Stimulated activated CD4-positive, alpha-beta T cell treated with anti-CD3 and anti-CD28 coated beads, TNF-alpha, amount 100 ng/mL, for 48 hours (primary cell): ENCODE measurements around the gene PPFIA2.

ENCODE experiments used
- DNase-seq, 3 donors: peaks; one replicate each; pipeline ENCODE4 v3.0.0-alpha.2; 2020; ENCODE audit warnings: low read depth in 3 of 3

The PPFIA2 gene

DNA sequence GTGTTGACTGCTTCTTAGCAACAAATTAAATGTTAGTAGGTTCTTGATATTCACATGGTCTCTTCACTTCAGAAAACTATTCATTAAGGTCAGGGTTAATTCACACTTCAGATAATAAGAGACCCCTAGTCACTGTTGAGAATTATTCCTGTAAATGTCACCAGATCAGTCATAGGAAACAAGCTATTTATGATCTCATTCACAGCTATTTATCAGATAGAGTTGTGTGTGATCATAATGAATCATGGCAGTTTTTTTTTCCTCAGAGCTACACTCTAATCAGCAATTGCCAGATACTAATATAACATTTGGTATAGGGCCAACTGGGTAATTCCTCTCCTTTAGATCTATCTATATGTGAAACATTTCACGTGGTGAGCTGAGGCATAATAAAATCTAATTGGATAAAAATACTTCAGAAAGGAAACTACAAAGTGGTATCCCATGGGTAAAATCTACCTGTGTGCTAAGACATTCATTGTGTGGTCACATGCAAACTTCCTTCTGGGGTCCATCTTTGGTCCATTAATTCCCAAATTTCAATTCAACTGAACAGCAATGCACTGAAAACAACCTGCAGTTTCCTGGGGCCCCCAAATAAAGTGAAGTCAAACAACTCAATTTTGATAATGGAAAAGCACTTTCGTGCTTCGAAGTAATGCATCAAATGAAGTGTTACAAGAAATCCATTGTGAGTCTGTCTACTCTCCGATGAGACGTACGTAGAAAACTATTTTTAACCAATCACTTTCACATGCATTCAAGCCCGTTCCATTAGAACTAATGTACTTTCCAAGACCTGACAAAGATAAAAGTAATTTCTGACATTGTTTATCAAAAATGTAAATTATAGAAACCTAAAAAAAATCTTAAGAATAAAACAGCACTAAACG is 484.3 kb downstream of the PPFIA2 start:
- no peak for DNase-seq

DNA sequence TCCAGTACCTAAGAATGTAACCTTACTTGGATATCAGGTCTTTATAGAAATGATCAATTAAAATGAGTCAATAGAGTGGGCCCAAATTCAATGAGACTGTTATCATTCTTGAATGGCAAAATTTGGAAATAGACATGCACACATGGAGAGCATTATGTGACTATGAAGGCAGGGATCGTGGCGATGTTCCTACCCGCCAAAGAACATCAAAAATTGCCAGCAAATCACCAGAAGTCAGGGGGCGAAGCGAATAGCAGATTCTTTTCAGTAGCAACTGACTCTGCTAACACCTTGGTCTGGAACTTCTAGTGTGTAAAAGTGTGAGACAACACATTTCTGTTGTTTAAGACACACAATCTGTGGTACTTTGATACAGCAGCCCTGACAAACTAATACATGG is 488.8 kb downstream of the PPFIA2 start:
- no peak for DNase-seq

DNA sequence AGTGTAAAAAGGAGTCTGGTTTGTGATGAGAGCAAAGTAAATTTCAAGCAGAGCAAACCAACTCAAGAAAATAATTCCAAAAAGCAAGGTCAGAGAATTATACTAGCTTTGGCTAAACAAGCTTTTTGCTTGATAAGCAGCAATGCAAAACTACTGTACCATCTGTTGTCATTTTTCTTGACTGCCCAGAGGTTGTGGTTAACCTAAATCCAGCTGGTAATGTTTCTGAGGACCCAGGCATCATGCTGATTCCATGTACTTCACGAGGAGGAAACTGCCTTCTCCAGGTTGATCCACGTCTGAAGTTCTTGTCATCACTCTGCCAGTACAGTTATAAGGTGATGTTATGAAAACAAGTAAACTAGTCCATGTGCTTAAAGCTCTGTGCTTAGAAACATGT is 496.1 kb downstream of the PPFIA2 start:
- DNase-seq = no peak

DNA sequence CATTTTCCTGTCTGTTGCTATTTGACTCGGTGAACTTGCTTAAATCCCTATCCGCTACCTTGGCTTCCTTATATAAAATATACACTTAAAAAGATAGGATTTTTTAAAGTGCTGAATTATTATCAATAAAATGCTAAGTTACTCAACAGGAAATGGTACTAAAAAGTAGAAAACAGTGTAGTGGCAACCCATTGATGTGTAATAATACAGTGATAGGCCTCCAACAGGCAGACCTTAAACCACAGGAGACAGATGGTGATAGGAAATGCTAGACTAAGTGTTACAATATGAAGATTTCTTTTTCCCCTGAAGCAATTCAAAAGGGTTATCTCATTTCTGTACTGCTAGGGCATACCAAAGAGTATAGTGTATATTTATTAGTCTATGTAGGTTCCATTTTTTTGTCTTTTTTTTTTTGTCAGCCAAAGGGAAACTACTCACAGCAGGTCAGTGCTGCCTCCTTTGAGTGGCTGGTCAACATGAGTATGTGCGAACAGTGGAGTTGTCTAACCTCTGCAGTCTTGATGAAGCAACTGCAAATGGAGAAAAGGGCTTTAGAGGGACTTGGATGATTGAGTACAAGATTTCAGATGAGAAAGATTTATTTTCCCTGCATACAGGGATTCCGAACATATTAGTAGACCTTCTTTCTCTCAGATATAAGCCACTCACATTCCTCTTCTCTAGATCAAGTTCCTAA is 497.5 kb downstream of the PPFIA2 start:
- DNase-seq = no peak

DNA sequence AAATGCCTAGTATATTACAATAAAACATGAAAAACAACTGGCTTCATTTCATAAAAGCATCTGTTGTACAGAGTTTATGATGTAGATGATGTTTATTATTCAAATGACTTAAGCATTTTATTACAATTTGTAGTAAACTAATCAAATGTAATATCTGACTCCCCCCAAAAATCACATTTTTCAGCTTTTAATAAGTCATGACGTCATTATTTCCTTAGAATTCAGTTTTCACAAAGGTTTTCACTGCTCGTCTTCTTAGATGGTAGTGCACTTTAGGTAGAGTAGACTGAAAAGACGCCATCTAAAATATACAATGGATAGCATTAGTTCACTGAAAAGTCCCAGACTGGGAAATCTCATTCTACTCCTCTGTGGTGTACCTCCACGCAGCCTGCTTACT is 499.8 kb downstream of the PPFIA2 start:
- no peak for DNase-seq

DNA sequence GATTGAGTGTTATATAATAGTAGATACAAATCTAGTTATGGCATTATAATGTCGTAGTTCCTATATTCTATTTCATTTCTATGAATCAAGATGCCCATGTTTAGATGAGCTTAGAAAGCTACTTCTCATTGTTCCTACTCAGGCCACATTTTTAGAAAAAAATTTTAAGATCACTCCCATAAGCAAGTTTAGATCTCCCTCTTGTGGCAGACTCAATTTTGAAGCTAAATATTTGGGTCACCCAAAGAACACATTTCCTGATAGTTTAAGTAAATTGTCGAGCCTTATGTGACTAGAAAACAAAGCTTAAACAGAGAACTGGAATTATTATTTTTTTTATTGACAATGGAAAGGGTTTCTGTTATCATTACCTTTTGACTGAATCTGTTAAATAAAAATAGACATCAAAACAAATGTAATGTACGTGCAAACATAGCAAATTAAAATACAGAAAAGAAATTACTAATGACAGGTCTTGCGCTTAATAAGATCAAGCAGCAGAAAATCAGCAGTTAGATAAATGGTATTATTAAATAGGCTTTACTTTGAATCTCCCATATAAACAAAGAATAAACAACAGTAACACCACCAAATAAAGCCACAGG is 501.1 kb downstream of the PPFIA2 start:
- DNase-seq = no peak

DNA sequence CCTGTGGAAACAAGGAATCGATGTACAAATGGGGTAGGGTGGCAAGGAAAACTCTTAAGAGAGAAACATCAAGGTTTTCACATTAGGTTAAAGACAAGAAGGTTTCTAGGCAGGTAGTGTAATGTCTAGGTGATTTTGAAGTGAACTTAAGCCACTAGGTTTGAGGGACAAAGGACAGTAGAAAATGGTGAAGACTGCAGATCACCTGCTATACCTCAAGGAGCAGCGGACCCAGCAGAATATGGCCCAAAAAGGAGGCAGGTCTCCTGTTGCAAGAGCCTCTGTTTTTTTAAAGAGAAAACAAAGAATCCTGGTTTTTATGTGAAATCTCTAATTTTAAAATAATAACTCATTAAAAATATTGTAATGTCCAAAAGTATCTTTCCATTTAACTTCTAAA is 503.2 kb downstream of the PPFIA2 start:
- DNase-seq = no peak

DNA sequence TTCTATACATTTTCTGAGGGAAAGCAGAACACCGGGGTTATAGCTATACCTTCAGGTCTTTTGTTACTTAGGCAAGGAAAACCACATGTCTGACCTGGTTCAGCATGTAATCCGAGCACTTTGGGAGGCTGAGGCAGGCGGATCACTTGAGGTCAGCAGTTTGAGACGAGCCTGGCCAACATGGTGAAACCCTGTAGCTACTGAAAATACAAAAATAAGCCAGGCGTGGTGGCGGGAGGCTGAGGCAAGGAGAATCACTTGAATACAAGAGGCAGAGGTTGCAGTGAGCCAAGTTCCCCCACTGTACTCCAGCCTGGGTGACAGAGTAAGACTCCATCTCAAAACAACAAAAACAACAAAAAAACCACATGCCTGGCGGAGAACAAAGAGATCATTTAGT is 503.7 kb downstream of the PPFIA2 start:
- DNase-seq = no peak

DNA sequence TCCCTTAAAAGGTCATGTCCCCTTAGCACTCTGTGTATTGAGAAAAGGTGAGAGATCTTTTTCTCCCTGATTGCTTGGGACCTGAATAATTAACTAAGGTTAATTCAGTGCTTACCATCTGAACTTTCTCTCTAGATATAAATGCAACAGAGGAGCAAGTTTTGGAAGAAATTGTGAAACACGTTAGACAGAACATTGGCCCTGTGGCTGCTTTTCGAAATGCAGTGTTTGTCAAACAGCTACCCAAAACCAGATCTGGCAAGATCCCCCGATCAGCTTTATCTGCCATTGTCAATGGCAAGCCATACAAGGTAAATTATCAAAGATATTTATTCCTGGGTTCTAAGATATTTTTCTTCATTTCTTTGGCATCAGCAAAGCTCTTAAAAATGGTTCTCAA is 505.8 kb downstream of the PPFIA2 start:
- no peak for DNase-seq

DNA sequence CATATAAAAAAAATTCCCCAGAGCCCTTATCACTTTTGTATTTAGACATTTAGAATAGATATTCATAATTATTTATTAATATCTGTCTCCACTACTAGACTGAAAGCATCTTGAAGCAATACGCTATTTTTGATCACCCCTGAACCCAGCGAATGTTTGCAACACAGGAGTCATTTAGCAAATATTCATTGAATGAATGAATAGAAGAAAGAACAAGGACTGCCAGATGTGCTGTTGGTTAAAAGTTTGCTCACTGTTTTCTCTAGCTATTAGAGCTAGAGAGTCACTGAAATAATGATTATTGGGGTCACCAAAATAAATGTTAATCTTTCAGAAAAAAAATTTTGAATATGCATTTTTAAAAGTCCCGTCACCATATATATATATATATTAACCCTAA is 506.9 kb downstream of the PPFIA2 start:
- DNase-seq = no peak

DNA sequence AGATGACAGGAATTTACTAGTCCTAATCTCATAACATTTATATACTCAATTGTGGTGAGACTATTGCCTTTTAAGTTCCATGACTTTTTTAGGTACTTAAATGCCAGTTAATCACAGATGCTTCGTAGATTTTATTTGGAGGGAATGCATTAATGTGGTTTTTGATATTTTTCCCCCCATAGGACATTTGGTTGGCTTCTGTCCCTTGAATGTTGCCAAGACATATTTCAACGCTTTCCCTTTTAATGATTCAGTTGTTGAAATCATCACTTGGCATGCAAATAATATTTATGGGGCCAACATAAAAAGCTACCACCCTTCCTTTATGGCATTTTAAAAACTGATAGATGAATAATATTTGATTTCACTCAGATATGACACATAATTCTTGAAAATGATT is 509.2 kb downstream of the PPFIA2 start:
- no peak for DNase-seq

DNA sequence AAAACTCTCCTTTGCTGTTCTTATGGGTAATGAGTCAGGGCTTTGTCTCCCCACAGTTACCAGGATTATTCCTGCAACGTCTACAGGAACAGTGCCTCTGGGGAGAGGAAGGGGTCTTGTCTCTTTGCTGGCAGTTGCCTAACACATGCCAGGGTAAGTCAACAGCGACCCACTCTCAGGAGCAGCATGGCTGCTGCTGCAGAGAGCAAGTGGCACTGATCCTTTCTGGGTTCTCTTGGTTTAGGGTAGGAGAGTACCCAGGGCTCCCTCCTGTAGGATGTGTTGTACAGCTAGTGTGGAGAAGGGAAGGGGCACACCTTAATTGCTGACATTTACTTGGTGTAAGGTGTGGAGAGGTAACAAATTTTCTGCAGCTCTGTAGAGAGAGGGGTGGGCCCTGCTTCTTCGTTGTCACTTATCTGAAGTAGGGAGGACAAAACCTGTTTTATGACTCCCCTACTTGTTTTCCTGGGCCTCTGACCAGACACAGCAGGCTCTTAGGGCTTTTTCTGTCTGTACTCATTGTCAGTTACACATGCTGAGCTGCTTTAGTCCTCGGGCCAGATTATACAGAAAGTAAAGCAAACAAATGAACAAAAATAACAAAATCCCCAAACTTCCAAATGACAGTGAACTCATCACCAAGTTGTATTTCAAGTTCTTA is 513.1 kb downstream of the PPFIA2 start:
- DNase-seq = no peak

DNA sequence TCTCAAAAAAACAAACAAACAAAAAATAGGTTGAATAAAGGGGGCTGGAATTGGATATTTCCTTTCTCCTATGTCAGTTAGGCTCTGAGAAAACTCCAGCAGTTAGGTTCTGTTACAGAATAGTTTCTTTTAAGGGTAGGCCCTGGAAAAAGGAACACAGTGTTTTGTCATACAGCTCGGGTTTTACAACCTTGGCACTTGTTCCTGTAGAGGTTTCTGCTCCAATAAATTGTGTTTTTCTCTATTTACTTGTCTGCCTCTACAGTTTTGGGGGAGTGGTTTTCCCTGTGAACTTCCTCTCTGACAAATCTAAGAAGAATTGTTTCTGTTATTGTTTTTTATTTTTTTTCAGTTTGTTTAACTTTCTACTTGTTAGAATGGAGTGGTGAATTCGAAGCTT is 513.7 kb downstream of the PPFIA2 start:
- DNase-seq = no peak

DNA sequence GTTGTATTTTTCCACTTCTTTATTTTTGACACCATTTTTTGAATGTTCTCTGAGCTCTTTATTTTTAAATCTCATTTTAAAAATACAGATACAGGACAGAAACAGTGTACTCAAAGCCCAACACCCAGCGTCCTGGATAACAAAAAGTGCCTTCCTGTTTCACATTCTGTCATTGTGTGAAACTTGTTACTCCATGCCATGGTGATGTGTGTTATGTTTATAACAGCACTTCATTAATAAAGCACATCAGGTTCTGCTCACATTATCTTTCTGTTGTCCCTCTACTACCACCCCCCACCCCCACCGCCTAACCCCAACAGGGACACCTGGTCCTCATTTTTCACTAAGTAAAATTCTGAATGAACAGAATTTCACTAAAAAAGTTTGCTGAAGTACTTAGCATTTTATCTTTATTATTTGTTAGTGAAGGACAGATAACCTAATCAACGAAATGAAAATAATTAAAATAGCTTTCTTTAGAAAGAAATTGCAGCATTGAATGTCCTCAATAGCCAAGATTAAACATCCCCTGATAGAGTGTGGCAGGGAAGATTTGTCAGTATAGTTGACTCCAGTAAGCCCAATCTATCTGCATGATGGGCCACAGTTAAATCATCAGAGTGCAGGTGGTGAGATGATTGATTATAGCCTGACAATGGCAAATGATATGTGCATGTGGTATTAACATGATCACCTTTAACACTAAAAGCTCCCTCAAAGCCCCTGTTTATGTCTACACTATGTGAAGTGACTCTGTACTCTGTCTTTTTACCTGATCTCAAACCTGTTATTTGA is 527.4 kb downstream of the PPFIA2 start:
- DNase-seq = no peak

DNA sequence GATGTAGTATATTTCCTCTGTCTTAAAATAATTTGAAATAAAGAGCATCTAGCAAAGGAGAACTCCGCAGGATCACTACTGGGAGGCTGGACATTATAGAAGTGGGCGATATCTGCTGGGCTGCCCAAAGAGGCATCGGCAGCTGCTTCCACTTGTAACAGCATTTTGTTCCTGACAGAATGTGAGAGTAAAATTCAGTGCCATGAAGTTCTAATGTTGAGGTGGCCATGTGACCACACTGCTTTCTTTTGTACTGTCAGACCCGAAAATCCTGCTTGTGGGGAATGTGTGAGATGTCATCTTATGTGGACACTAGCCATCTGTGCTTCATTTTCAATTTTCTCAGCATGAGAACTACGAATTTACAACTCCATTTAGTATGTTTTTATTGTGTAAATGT is 529.4 kb downstream of the PPFIA2 start:
- DNase-seq = no peak

DNA sequence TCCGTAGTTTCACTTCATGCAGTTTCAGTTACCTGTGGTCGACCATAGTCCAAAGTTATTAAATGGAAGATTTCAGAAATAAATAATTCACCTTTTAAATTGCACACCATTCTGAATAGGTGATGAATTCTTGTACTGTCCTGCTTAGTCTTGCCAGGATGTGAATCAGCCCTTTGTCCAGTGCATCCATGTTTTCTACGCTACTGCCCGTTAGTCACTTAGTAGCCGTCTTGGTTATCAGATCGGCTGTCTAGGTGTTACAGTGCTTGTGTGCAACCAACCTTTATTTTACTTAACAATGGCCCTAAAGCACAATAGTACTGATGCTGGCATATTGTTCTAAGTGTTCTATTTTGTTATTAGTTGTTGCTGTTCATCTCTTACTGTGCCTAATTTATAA is 534.5 kb downstream of the PPFIA2 start:
- DNase-seq = no peak

DNA sequence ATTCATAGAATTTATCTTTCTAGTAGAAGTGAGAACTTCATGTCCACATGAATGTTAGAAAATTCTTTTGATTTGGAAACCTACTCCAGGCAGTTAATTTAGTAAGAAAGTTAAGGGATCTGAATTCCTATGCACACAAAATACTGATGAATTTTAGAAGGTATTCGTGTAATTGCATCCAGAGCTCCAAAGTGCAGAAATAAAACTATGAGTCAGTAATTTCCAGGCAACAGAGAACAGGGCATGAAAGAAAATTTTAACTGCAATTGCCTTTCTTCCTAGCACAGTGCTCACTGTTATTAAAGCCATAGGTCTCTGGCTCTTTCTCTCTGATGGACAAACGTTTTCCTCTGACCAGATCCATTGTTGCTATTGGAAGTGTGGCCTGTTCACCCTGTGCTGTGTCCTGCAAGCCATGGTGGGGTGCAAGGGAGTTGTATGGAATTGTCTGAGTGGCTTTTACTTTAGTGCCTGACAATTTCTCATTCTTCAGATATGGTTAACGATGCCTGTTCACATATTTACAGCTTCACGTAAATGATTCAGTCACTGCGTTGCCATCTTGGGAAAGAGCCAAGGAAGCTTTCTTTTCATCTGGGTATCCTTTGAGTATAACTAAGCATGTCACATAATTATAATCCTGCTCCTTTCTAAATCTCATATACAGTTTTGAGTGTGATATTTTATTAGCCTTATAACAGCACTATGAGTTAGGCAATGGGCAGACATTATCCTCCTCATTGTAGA is 536.1 kb downstream of the PPFIA2 start:
- DNase-seq = no peak

DNA sequence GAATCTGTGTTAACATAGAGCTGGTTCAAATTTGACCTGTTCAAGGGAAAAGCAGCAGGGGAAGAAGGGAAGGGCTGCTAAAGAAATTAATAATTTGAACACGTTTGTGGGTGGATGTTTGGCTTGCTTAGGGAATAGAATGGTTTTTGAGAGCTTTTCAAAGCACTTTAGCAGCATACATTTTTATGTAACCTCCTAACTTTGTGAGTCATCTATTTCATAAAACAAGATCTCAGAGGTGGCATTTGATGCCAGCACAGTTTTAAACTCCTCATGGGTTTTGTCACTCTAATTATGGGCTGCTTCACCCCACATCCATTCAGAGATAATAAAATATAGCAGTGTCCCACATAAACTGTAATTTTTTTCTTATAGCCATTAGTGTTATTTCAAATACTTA is 537.5 kb downstream of the PPFIA2 start:
- no peak for DNase-seq

DNA sequence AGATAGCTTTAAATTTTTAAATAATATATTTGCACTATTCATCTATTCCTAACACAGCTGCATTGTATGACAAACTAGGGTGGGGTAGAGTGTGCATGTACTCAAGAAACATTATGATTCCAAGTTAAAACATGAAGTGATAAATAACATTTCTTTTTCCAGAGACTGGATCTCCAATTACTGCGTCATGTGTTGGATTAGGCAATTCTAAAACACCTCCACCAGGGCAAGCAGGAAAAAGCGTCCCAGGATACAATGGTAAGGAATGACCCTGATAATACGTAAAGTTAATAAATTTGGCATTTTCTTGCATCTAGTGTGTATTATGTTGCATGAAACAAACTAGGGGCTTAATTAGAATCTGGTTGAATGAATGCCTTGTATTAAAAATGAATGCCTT is 542.4 kb downstream of the PPFIA2 start:
- no peak for DNase-seq

DNA sequence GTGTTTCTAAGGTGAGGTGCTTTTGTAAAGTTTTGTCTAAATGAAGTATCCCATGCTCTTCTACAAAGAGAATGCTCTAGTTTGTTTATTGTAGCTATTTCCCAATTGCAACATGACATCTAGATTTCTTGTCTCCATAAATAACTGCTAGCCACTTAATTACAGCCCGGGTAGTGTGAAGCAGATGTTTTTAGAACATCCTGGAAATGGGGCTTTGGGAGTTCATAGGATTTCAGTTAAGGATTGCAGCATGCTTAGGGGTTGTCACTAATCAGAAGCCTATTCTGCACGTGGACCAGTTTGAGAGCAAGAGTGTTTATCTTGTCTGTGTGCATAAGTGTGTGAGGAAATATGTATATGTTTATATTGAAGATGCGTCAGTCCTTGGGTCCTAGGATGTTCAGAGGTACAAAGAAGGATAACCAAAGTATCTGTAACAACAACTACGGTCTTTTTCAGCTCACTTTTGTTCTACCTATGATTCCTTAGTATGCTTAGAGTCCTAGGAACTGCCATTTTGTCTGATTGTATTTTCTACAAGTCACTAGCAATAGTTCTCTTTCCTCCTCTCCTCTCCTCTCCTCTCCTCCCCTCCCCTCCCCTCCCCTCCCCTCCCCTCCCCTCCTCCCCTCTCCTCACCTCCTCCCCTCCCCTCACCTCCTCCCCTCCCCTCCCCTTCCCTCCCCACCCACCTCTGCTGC is 546.0 kb downstream of the PPFIA2 start:
- no peak for DNase-seq
